Measurements from ENCODE around the gene TTC4. TPM values are rescaled to one million over a fixed set of nuclear protein-coding genes. Genes with fewer than 3 reads are reported as not detected.

The TTC4 gene
- total and polyA plus RNA-seq, 2 donors from 2014 or later = 18.0 to 21.5 TPM

DNA sequence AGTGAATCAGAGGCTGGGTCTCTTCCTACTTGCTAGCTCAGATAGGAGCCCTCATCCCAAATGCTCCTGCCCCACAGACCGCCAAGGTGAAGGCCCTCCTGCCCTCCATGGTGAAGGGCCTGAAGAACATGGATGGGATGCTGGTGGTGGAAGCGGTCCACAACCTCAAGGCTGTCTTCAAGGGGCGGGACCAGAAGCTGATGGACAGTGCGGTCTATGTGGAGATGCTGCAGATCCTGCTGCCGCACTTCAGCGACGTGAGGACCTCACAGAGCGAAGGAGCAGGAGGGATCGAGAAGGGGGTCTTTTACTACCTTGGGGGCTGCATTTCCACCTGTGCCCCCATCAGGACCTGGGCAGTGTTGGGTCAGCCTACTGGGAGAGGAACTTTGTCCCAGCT is 14.6 kb upstream of the TTC4 start:
- H3K4me3 ChIP-seq (ENCODE audit: low read length in 3 of 3) = no peak overlapping the region
- no peak overlapping the region for H3K27ac ChIP-seq (ENCODE audit: low read depth in 2 of 2, low read length in 2 of 2)
- no peaks in the 10 kb centered on the region for H3K27me3 ChIP-seq (ENCODE audit: control insufficient read depth, insufficient read depth, low read length)
- no peaks in the 10 kb centered on the region for H3K9me3 ChIP-seq (ENCODE audit: control insufficient read depth in 2 of 3, insufficient read depth in 1 of 3, low read length in 3 of 3)
- TF ChIP-seq, protein P1, sequence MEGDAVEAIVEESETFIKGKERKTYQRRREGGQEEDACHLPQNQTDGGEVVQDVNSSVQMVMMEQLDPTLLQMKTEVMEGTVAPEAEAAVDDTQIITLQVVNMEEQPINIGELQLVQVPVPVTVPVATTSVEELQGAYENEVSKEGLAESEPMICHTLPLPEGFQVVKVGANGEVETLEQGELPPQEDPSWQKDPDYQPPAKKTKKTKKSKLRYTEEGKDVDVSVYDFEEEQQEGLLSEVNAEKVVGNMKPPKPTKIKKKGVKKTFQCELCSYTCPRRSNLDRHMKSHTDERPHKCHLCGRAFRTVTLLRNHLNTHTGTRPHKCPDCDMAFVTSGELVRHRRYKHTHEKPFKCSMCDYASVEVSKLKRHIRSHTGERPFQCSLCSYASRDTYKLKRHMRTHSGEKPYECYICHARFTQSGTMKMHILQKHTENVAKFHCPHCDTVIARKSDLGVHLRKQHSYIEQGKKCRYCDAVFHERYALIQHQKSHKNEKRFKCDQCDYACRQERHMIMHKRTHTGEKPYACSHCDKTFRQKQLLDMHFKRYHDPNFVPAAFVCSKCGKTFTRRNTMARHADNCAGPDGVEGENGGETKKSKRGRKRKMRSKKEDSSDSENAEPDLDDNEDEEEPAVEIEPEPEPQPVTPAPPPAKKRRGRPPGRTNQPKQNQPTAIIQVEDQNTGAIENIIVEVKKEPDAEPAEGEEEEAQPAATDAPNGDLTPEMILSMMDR (IDR thresholded peaks at IDR 0.05; ENCODE audit: borderline replicate concordance, extremely low read depth, insufficient read depth) = no peak
- DNase-seq (no peak), FAIRE-seq (no peak)
- H3K36me3 ChIP-seq (ENCODE audit: control insufficient read depth in 2 of 3, insufficient read depth in 3 of 3, low read length in 3 of 3) = no peaks in the 10 kb centered on the region
- no peaks in the 10 kb centered on the region for H3K4me1 ChIP-seq (ENCODE audit: control insufficient read depth in 2 of 3, insufficient read depth in 2 of 3, low read depth in 1 of 3, low read length in 3 of 3)
- intact Hi-C loops (cut with DNase I) = no loop called here
- no peak overlapping the region for H3K9ac ChIP-seq (ENCODE audit: low read length in 3 of 3)

DNA sequence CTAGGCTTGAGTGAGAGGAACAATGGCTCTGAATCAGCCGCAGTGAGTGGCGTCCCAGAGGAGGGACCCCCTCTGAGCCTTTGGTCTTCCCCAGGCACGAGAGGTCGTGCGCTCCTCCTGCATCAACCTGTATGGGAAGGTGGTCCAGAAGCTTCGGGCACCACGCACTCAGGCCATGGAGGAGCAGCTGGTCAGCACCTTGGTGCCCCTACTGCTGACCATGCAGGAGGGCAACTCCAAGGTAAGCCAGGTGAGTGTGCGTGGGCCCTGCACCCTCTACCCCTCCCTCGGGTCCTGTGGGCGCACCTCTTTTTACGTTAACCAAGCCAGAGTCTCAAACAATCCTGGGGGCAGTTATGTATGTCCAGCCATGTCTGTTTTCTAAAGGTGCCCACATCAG is 13.7 kb upstream of the TTC4 start:
- intact Hi-C loops (cut with DNase I) = no loop called here
- Histone ChIP-seq H3K4me1 (ENCODE audit: control insufficient read depth in 2 of 3, insufficient read depth in 2 of 3, low read depth in 1 of 3, low read length in 3 of 3) (no peaks in the 10 kb centered on the region), H3K36me3 (ENCODE audit: control insufficient read depth in 2 of 3, insufficient read depth in 3 of 3, low read length in 3 of 3) (no peaks in the 10 kb centered on the region), H3K9ac (ENCODE audit: low read length in 3 of 3) (no peak overlapping the region), H3K4me3 (ENCODE audit: low read length in 3 of 3) (no peak overlapping the region), H3K9me3 (ENCODE audit: control insufficient read depth in 2 of 3, insufficient read depth in 1 of 3, low read length in 3 of 3) (no peaks in the 10 kb centered on the region), H3K27ac (ENCODE audit: low read depth in 2 of 2, low read length in 2 of 2) (no peak overlapping the region), H3K27me3 (ENCODE audit: control insufficient read depth, insufficient read depth, low read length) (no peaks in the 10 kb centered on the region)
- TF ChIP-seq, protein P1 (IDR thresholded peaks at IDR 0.05; ENCODE audit: borderline replicate concordance, extremely low read depth, insufficient read depth) = no peak
- no peak for DNase-seq
- no peak for FAIRE-seq

DNA sequence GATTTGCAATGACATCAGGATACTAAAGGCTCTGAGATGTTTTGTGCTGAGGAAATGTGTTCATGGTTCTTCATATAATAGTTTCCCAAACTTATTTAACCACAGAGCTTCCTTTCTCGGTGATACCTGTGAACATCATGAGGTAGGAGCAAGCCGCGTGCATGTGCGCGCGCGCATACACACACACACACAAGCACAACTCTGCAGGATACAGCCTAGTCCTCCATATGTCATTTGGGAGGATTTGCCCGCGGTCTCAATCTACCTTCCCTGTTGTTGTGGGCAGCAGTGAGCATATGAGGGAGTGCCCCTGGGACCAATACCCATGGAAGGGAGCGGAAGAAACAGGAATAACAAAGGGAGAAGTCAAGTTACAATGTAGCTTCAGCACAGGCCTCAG is 12.2 kb upstream of the TTC4 start:
- DNase-seq = no peak
- Histone ChIP-seq H3K36me3 (ENCODE audit: control insufficient read depth in 2 of 3, insufficient read depth in 3 of 3, low read length in 3 of 3) (no peaks in the 10 kb centered on the region), H3K9me3 (ENCODE audit: control insufficient read depth in 2 of 3, insufficient read depth in 1 of 3, low read length in 3 of 3) (no peaks in the 10 kb centered on the region), H3K27ac (ENCODE audit: low read depth in 2 of 2, low read length in 2 of 2) (no peak overlapping the region), H3K4me3 (ENCODE audit: low read length in 3 of 3) (no peak overlapping the region), H3K27me3 (ENCODE audit: control insufficient read depth, insufficient read depth, low read length) (no peaks in the 10 kb centered on the region), H3K4me1 (ENCODE audit: control insufficient read depth in 2 of 3, insufficient read depth in 2 of 3, low read depth in 1 of 3, low read length in 3 of 3) (no peaks in the 10 kb centered on the region), H3K9ac (ENCODE audit: low read length in 3 of 3) (no peak overlapping the region)
- no peak for FAIRE-seq
- intact Hi-C loops (cut with DNase I) = no loop called here
- TF ChIP-seq, protein P1 (IDR thresholded peaks at IDR 0.05; ENCODE audit: borderline replicate concordance, extremely low read depth, insufficient read depth) = no peak

GRCh38 chr1:54705153-54705552 is 10.5 kb upstream of the TTC4 start:
- no peak for FAIRE-seq
- no peaks in the 10 kb centered on the region for H3K36me3 ChIP-seq (ENCODE audit: control insufficient read depth in 2 of 3, insufficient read depth in 3 of 3, low read length in 3 of 3)
- intact Hi-C loops (cut with DNase I) = no loop called here

More at GRCh38 chr1:54705153-54705552, 10.5 kb upstream of the TTC4 start:
- Histone ChIP-seq H3K9ac (ENCODE audit: low read length in 3 of 3) (no peak overlapping the region), H3K27me3 (ENCODE audit: control insufficient read depth, insufficient read depth, low read length) (no peaks in the 10 kb centered on the region), H3K4me1 (ENCODE audit: control insufficient read depth in 2 of 3, insufficient read depth in 2 of 3, low read depth in 1 of 3, low read length in 3 of 3) (no peaks in the 10 kb centered on the region), H3K27ac (ENCODE audit: low read depth in 2 of 2, low read length in 2 of 2) (no peak overlapping the region), H3K4me3 (ENCODE audit: low read length in 3 of 3) (no peak overlapping the region), H3K9me3 (ENCODE audit: control insufficient read depth in 2 of 3, insufficient read depth in 1 of 3, low read length in 3 of 3) (no peaks in the 10 kb centered on the region)
- TF ChIP-seq, protein P1 (IDR thresholded peaks at IDR 0.05; ENCODE audit: borderline replicate concordance, extremely low read depth, insufficient read depth) = no peak
- no peak for DNase-seq
